Nephron (organoid): ENCODE data around the gene XDH.

Experiments used
- H3K27ac Mint-ChIP-seq, 3 experiments: 2 replicates each; pipeline ENCODE4 v1.8.0; 2020; ENCODE audit warnings: mixed read lengths in 3 of 3, mild to moderate bottlenecking in 2 of 3, moderate library complexity in 1 of 3
- H3K27me3 Mint-ChIP-seq: 2 replicates; pipeline ENCODE4 v1.8.0; 2021; ENCODE audit warnings: low read depth, mild to moderate bottlenecking, moderate library complexity, mixed read lengths
- H3K36me3 Mint-ChIP-seq: 2 replicates; pipeline ENCODE4 v1.8.0; 2020; ENCODE audit warnings: low read depth, mixed read lengths
- H3K4me1 Mint-ChIP-seq: 2 replicates; pipeline ENCODE4 v1.8.0; 2020; ENCODE audit warnings: mixed read lengths
- H3K4me3 Mint-ChIP-seq, 3 experiments: 2 replicates each; pipeline ENCODE4 v1.8.0; 2020; ENCODE audit warnings: mild to moderate bottlenecking in 3 of 3, mixed read lengths in 3 of 3, moderate library complexity in 2 of 3
- H3K9me3 Mint-ChIP-seq: 2 replicates; pipeline ENCODE4 v1.8.0; 2020; ENCODE audit warnings: mixed read lengths
- TF ChIP-seq, protein P1 (sequence below), 3 experiments: fragments of 200-600 bp; sonication (generic); IDR thresholded peaks; one replicate each; pipeline ENCODE4 v1.5.0; 2021; ENCODE audit warnings: antibody characterized with exemption in 3 of 3; ENCODE audit not compliant: unreplicated experiment in 3 of 3

XDH gene

DNA sequence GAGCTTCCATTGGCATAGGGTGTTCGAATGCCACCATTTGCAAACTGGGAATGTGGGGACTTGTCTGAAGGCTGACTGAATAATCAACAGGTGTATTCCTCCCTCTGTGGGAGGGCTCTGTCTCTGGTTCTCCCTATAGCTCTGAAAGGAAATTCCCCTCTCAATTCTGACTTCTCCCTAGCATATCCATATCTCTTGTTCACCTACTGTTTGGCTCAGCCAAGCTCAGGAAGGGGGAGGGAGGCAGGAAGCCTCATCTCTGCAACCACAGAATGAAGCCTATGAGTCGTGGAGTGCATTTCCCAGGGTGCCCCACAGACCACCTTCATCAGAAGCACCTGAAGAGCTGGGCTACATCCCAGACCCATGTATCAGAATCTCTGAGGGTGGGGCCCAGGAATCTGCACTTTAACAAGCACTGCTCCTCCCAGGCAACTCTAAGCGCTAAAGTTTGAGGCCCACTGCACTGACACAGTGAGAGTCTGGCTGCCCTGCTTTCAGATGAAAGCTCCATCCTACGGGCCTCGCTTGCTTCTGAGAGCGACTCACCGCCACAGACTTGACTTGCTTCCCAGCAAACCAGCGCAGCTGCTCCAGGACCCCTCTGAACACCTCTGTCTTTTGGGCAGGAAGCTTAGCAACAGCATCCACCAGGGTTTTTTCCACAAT is 32.0 kb downstream of the XDH start:
- no peaks in the 10 kb centered on the region for H3K4me1 Mint-ChIP-seq
- H3K27ac Mint-ChIP-seq: no peak overlapping the region
- no peaks in the 10 kb centered on the region for H3K9me3 Mint-ChIP-seq
- H3K4me3 Mint-ChIP-seq: no peak overlapping the region
- TF ChIP-seq, protein P1, sequence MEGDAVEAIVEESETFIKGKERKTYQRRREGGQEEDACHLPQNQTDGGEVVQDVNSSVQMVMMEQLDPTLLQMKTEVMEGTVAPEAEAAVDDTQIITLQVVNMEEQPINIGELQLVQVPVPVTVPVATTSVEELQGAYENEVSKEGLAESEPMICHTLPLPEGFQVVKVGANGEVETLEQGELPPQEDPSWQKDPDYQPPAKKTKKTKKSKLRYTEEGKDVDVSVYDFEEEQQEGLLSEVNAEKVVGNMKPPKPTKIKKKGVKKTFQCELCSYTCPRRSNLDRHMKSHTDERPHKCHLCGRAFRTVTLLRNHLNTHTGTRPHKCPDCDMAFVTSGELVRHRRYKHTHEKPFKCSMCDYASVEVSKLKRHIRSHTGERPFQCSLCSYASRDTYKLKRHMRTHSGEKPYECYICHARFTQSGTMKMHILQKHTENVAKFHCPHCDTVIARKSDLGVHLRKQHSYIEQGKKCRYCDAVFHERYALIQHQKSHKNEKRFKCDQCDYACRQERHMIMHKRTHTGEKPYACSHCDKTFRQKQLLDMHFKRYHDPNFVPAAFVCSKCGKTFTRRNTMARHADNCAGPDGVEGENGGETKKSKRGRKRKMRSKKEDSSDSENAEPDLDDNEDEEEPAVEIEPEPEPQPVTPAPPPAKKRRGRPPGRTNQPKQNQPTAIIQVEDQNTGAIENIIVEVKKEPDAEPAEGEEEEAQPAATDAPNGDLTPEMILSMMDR (IDR thresholded peaks at IDR 0.05; ENCODE audit: unreplicated experiment in 3 of 3): no peak
- H3K36me3 Mint-ChIP-seq: no peaks in the 10 kb centered on the region
- peaks cover 13% of the 10 kb centered on the region for H3K27me3 Mint-ChIP-seq

DNA sequence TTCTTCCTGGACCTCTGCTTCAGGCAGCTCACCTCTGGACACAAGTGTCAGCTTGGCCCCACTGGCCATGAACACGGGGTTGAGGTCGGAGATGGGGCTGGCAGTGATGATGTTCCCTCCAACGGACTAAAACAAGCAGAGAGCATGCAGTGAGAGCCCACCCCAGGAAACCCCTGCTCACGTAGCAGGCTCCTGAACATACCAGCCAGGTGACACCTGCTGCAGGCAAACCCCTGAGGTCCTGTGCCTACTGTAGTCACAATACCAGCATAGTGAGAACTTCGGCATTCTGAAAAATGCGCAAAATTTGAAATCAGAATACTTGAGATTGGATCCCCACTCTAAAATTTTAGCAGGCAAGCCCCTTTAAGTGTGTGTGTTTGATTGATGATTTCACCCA is 32.9 kb downstream of the XDH start:
- Mint-ChIP-seq H3K4me1 (no peaks in the 10 kb centered on the region), H3K27ac (no peak overlapping the region), H3K36me3 (no peaks in the 10 kb centered on the region), H3K4me3 (no peak overlapping the region), H3K27me3 (peaks cover 9% of the 10 kb centered on the region), H3K9me3 (no peaks in the 10 kb centered on the region)
- TF ChIP-seq, protein P1 (IDR thresholded peaks at IDR 0.05; ENCODE audit: unreplicated experiment in 3 of 3): no peak

DNA sequence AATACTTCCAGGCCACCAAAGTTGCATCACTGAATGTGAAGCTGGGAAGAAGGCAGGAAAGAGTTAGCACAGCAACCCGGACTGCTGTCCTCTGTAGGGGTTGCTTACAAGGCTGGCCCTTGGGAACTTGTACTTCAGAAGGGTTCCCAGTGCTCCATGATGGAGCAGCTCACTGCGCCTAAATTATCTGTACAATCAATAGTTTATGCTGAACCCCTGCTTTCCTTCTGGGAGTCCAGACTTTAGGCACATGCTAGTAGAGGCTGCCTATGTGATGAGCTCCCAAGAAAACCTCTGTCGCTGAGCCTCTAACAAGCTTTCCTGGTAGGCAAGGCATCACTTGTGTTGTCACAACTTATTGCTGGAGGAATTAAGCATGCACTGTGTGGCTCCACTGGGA is 34.3 kb downstream of the XDH start:
- H3K36me3 Mint-ChIP-seq: peaks cover 5% of the 10 kb centered on the region
- H3K9me3 Mint-ChIP-seq: no peaks in the 10 kb centered on the region
- no peak overlapping the region for H3K27ac Mint-ChIP-seq
- H3K27me3 Mint-ChIP-seq: peaks cover 9% of the 10 kb centered on the region
- TF ChIP-seq, protein P1 (IDR thresholded peaks at IDR 0.05; ENCODE audit: unreplicated experiment in 3 of 3): no peak
- H3K4me3 Mint-ChIP-seq: no peak overlapping the region
- no peaks in the 10 kb centered on the region for H3K4me1 Mint-ChIP-seq

DNA sequence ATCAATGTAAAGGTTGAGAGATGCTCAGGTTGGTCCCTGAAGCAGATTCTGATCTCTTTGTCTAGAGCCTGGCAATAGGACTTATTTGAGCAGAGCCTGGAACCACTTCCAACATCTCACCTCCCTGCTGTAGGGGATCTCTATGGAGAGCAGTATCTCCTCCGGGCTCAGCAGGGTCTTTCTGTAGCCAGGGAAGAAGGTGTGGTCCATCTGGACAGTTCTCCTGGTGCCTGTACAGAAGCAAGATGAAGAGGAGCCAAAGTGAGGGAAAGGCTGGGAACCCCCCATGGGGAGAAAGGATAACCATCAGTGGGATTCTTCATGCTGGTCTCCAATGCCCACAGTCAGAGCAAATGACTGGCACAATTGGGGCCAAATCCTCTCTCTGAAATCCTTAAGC is 34.8 kb downstream of the XDH start:
- Mint-ChIP-seq H3K4me1 (no peaks in the 10 kb centered on the region), H3K36me3 (peaks cover 5% of the 10 kb centered on the region), H3K27me3 (peaks cover 10% of the 10 kb centered on the region), H3K4me3 (no peak overlapping the region), H3K27ac (no peak overlapping the region), H3K9me3 (no peaks in the 10 kb centered on the region)
- TF ChIP-seq, protein P1 (IDR thresholded peaks at IDR 0.05; ENCODE audit: unreplicated experiment in 3 of 3): no peak

DNA sequence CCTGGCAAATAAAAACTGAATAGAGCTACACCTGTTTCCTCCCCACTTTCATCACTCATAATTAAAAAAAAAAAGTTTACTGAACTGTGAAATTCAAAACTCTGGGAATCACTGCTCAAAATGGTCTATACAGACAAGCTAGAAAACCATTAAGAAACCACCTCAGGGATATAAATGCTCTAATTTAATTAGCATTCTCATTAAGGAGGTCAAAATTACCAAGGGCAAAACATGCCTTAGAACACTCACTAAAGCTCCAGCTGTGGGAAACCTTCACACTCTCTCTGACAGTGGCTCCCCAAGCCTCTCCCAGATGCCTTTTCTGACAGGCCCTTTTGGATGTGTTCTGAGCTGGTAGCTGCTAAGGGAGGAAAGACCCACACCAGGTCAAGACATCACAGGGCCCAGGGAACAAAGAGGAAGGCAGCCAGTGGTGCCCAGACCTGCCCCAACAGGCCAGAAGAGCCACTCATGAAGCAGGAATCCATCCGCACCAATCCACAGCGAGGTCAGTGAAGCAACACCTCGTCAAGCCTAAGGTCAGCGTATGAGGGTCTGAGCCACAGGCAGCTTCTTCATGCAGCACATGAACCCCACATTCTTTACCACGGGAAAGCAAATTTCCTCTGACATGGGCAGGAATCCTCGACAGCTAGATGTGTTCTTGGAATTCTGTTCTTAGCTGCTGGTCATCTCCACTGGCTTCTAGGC is 35.6 kb downstream of the XDH start:
- Mint-ChIP-seq H3K27me3 (peaks cover 13% of the 10 kb centered on the region), H3K9me3 (no peaks in the 10 kb centered on the region)
- TF ChIP-seq, protein P1 (IDR thresholded peaks at IDR 0.05; ENCODE audit: unreplicated experiment in 3 of 3): no peak

DNA sequence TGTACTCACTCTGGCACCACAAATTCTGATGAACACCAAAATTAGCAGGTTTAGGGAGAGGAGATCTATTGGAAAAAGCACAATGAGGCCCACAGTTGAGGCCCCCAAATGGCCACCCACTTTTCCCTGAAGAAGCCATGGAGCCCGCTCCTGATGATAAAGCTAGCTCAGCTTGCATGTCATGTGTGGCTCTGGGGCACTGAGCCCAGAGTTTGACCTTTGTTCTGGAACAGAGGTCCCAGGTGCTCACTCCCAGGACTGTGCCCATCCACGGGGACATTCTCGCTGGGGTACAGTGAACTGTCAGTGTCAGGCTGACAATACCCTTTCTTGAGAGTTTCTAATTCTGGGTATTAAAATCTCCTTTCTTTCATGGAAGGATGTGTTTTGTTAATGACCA is 36.2 kb downstream of the XDH start:
- H3K27ac Mint-ChIP-seq: no peak overlapping the region
- no peaks in the 10 kb centered on the region for H3K9me3 Mint-ChIP-seq
- TF ChIP-seq, protein P1 (IDR thresholded peaks at IDR 0.05; ENCODE audit: unreplicated experiment in 3 of 3): no peak
- no peaks in the 10 kb centered on the region for H3K4me1 Mint-ChIP-seq
- peaks cover 10% of the 10 kb centered on the region for H3K27me3 Mint-ChIP-seq
- peaks cover 5% of the 10 kb centered on the region for H3K36me3 Mint-ChIP-seq
- H3K4me3 Mint-ChIP-seq: no peak overlapping the region

More for the DNA sequence above, 35.6 kb downstream of the XDH start:
- Mint-ChIP-seq H3K4me1 (no peaks in the 10 kb centered on the region), H3K27ac (no peak overlapping the region), H3K36me3 (peaks cover 5% of the 10 kb centered on the region), H3K4me3 (no peak overlapping the region)
